Keratinocyte (primary cell): ENCODE data around the gene IRF7. TPM values are rescaled to one million over a fixed set of nuclear protein-coding genes. Genes with fewer than 3 reads are reported as not detected.

ENCODE experiments used
- DNase-seq: peaks from one replicate; pipeline ENCODE4 v3.0.0-alpha.2; 2011; ENCODE audit warnings: low read depth, missing footprints, low spot score
- FAIRE-seq: peaks from 2 replicates; lab custom pipeline; 2011; peaks lifted over from hg19 to GRCh38; lab: Jason Lieb, UNC
- H2AFZ ChIP-seq: 2 replicates; pipeline ENCODE4 v1.6.0; 2012; ENCODE audit warnings: low read length, control low read depth, inconsistent platforms; ENCODE audit not compliant: control insufficient read depth
- H3K27ac ChIP-seq: 2 replicates; pipeline ENCODE4 v1.5.1; 2011; ENCODE audit warnings: low read length; ENCODE audit not compliant: control insufficient read depth, insufficient read depth
- H3K27me3 ChIP-seq: 3 replicates; pipeline ENCODE4 v1.6.0; 2011; ENCODE audit warnings: low read length; ENCODE audit not compliant: control insufficient read depth, insufficient read depth; ENCODE audit errors: extremely low read depth
- H3K36me3 ChIP-seq, 2 experiments: 2 replicates in 1 of 2; 3 replicates in 1 of 2; pipeline ENCODE4 v1.5.1; 2011; ENCODE audit warnings: low read length in 2 of 2, mild to moderate bottlenecking in 1 of 2; ENCODE audit not compliant: control insufficient read depth in 2 of 2, insufficient read depth in 2 of 2; ENCODE audit errors: extremely low read depth in 1 of 2
- H3K4me1 ChIP-seq: 3 replicates; pipeline ENCODE4 v1.5.1; 2011; ENCODE audit warnings: low read length; ENCODE audit not compliant: control insufficient read depth, insufficient read depth; ENCODE audit errors: extremely low read depth
- H3K4me2 ChIP-seq: 3 replicates; pipeline ENCODE4 v1.6.0; 2011; ENCODE audit warnings: low read depth, low read length; ENCODE audit not compliant: control insufficient read depth, insufficient read depth; ENCODE audit errors: extremely low read depth
- H3K4me3 ChIP-seq, 3 experiments: fragments of 200-600 bp in 1 of 3; sonication (generic) in 1 of 3; 2 replicates in 2 of 3; 3 replicates in 1 of 3; pipeline ENCODE4 v1.5.1; 2011 to 2016; ENCODE audit warnings: low read length in 3 of 3, mild to moderate bottlenecking in 3 of 3, control low read depth in 2 of 3, inconsistent platforms in 1 of 3, low read depth in 1 of 3, mixed read lengths in 1 of 3, mixed run types in 1 of 3, moderate library complexity in 1 of 3; ENCODE audit not compliant: control insufficient read depth in 2 of 3, insufficient read depth in 2 of 3; ENCODE audit errors: extremely low read depth in 1 of 3
- H3K79me2 ChIP-seq: 2 replicates; pipeline ENCODE4 v1.6.0; 2012; ENCODE audit warnings: low read length; ENCODE audit not compliant: control insufficient read depth, insufficient read depth
- H3K9ac ChIP-seq: 3 replicates; pipeline ENCODE4 v1.6.0; 2011; ENCODE audit warnings: low read length; ENCODE audit not compliant: control insufficient read depth, insufficient read depth; ENCODE audit errors: extremely low read depth
- H3K9me1 ChIP-seq: 3 replicates; pipeline ENCODE4 v1.6.0; 2011; ENCODE audit warnings: low read length; ENCODE audit not compliant: control insufficient read depth, insufficient read depth; ENCODE audit errors: extremely low read depth
- H3K9me3 ChIP-seq: 2 replicates; pipeline ENCODE4 v1.5.1; 2012; ENCODE audit warnings: low read depth, low read length; ENCODE audit not compliant: control insufficient read depth
- H4K20me1 ChIP-seq: 3 replicates; pipeline ENCODE4 v1.6.0; 2011; ENCODE audit warnings: low read length; ENCODE audit not compliant: control insufficient read depth, insufficient read depth; ENCODE audit errors: extremely low read depth
- CTCF ChIP-seq, 3 experiments: IDR thresholded peaks in 1 of 3; conservative IDR thresholded peaks in 1 of 3; optimal IDR thresholded peaks in 1 of 3; 2 replicates in 2 of 3; 3 replicates in 1 of 3; pipeline versions ENCODE3 to v1.5.1; 2011; ENCODE audit warnings: low read length in 3 of 3, mild to moderate bottlenecking in 3 of 3, moderate library complexity in 2 of 3, control low read depth in 1 of 3, inconsistent platforms in 1 of 3; ENCODE audit not compliant: insufficient read depth in 2 of 3; ENCODE audit errors: extremely low read depth in 1 of 3
- EZH2 ChIP-seq: IDR thresholded peaks from one replicate; pipeline ENCODE4 v1.6.1; 2012; ENCODE audit warnings: inconsistent platforms, mild to moderate bottlenecking, low read length, moderate library complexity
- dilution Hi-C: fragments of 300-500 bp; cut with MboI; formaldehyde crosslinking; loops from one replicate; pipeline ENCODE4 v1.7.0; 2020; ENCODE audit warnings: low sequenced_read_pairs; ENCODE audit not compliant: extremely low pct_ligation_motif_present
- polyA plus RNA-seq, 5 experiments: library from polyadenylated mRNA; depleted of rRNA in 3 of 5; stranded (reverse) in 3 of 5; stranded (forward) in 1 of 5; unstranded in 1 of 5; fragments of >200 nt; gene quantifications; 1 replicate in 1 of 5; 2 replicates in 3 of 5; 3 replicates in 1 of 5; pipeline versions ENCODE4 v1.2.1 to v1.2.3, GENCODE V29; 2011 to 2012; ENCODE audit warnings: missing spikeins in 2 of 5, low read depth in 1 of 5, low replicate concordance in 1 of 5

IRF7 gene
- polyA plus RNA-seq, 1 donor (not counting 4 experiments of a cell fraction or from before 2014, with no cell fraction given): 7.1 TPM

- FAIRE-seq (no peak), DNase-seq (no peak)
- dilution Hi-C loops: no loop called here
- H3K9ac ChIP-seq: no peak overlapping the region
- H3K4me1 ChIP-seq: no peaks in the 10 kb centered on the region
- no peak for TF ChIP-seq EZH2
- no peak for TF ChIP-seq CTCF (optimal IDR thresholded peaks at IDR 0.05 in 1 of 3, IDR thresholded peaks at IDR 0.05 in 1 of 3, conservative IDR thresholded peaks at IDR 0.05 in 1 of 3; ENCODE audit: extremely low read depth in 1 of 3, insufficient read depth in 2 of 3, low read length in 3 of 3)
- peaks cover 44 to 53% of the 10 kb centered on the region in 2 experiments for H3K36me3 ChIP-seq
- no peaks in the 10 kb centered on the region for H3K9me3 ChIP-seq
- no peak overlapping the region for H3K4me2 ChIP-seq
- H3K9me1 ChIP-seq: no peaks in the 10 kb centered on the region
- H3K27me3 ChIP-seq: no peaks in the 10 kb centered on the region
- no peaks in the 10 kb centered on the region for H4K20me1 ChIP-seq
- H2AFZ ChIP-seq: no peak overlapping the region
- no peak overlapping the region for H3K27ac ChIP-seq
- peaks cover 36% of the 10 kb centered on the region for H3K79me2 ChIP-seq
- no peak overlapping the region for H3K4me3 ChIP-seq
These were observed 17.6 kb downstream of the IRF7 start for GRCh38 chr11:598005-598680.

GRCh38 chr11:597166-597725 is 18.5 kb downstream of the IRF7 start:
- Histone ChIP-seq H3K4me1 (no peaks in the 10 kb centered on the region), H3K9ac (no peak overlapping the region), H2AFZ (no peak overlapping the region), H3K9me3 (no peaks in the 10 kb centered on the region), H3K27me3 (no peaks in the 10 kb centered on the region), H3K36me3 (peaks cover 48 to 53% of the 10 kb centered on the region in 2 experiments), H3K27ac (no peak overlapping the region), H3K79me2 (peaks cover 43% of the 10 kb centered on the region), H3K9me1 (no peaks in the 10 kb centered on the region), H3K4me2 (no peak overlapping the region), H4K20me1 (no peaks in the 10 kb centered on the region), H3K4me3 (no peak overlapping the region)
- FAIRE-seq: no peak
- TF ChIP-seq CTCF (optimal IDR thresholded peaks at IDR 0.05 in 1 of 3, IDR thresholded peaks at IDR 0.05 in 1 of 3, conservative IDR thresholded peaks at IDR 0.05 in 1 of 3; ENCODE audit: extremely low read depth in 1 of 3, insufficient read depth in 2 of 3, low read length in 3 of 3): peak in 2 of 3 experiments; percentile 15 to 16
- TF ChIP-seq EZH2: no peak
- dilution Hi-C loops: no loop called here
- no peak for DNase-seq
